Measurements from ENCODE around the gene TRPC4.

TRPC4 gene

DNA sequence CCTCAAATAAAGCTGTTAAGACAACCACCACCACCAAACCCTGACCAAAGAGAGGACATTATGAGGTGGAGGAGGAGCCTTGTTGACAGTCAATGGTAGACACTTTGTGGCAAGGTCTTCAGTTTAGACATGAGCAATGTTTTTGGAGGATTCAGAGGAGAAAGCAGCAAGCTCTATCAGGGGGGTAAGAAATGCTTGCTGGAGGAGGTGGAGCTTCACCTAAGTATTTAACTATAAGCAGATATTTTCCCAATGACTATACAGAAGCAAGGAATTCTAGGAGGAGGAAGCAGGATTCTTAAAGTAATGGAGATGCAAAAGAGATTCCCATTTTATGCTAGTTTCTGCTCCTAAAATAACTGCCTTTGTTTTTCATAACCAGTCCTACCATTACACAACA, 74.2 kb downstream of the TRPC4 start:
- Mint-ChIP-seq H3K27me3 (no peaks in the 10 kb centered on the region), H3K4me3 (no peak overlapping the region), H3K9me3 (peaks cover 0 to 3% of the 10 kb centered on the region in 2 donors), H3K36me3 (ENCODE audit: insufficient read depth) (no peaks in the 10 kb centered on the region), H3K4me1 (ENCODE audit: low read depth in 2 of 2) (no peaks in the 10 kb centered on the region), H3K27ac (no peak overlapping the region)
- ATAC-seq (replicated peaks) (no peak), DNase-seq (no peak)

DNA sequence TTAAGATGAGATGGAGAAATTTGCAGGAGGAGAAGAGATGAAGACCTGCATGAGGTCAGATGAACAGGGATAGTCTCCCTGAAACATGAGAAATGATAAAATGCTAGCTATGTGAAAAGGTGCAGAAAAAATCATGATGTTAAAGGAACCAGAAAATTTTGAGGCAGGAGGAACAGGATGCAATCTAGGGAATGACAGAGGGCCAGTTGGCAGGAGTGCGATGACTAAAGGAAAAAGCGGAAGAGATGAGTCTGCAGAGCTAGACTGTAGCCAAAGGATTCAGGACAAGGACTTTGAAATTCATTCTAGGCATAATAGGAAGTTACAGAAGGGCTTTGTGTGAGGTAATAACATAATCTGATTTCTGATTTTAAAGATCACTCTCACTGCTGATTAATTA, 77.9 kb downstream of the TRPC4 start:
- H3K4me3 Mint-ChIP-seq = no peak overlapping the region
- H3K4me1 Mint-ChIP-seq (ENCODE audit: low read depth in 2 of 2) = no peaks in the 10 kb centered on the region
- DNase-seq (no peak), ATAC-seq (replicated peaks) (no peak)
- no peaks in the 10 kb centered on the region for H3K36me3 Mint-ChIP-seq (ENCODE audit: insufficient read depth)
- H3K27me3 Mint-ChIP-seq = no peaks in the 10 kb centered on the region
- H3K9me3 Mint-ChIP-seq = peaks cover 8 to 14% of the 10 kb centered on the region in 2 donors
- H3K27ac Mint-ChIP-seq = no peak overlapping the region

DNA sequence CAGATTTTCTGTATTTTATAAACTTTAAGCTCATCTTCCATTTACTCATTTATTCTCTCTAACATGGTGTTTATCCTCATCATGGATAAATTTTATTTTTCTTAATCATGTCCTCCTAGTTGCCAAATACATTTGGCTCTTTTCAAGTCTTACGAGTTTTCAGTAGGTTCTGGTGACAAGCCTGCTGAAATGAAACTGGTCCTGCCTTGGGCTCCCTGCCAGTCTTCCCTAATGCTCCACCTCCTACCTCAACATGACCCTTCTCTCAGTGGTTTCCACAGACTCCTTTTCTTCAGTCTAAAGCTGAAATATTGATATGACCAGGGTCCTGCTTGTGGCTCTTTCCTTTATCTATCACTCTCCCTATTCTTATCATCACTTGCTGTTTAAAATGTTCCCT, 81.2 kb downstream of the TRPC4 start:
- Mint-ChIP-seq H3K27me3 (no peaks in the 10 kb centered on the region), H3K27ac (no peak overlapping the region), H3K4me3 (no peak overlapping the region), H3K9me3 (peaks cover 8 to 14% of the 10 kb centered on the region in 2 donors), H3K36me3 (ENCODE audit: insufficient read depth) (no peaks in the 10 kb centered on the region), H3K4me1 (ENCODE audit: low read depth in 2 of 2) (no peaks in the 10 kb centered on the region)
- DNase-seq (no peak), ATAC-seq (replicated peaks) (no peak)

DNA sequence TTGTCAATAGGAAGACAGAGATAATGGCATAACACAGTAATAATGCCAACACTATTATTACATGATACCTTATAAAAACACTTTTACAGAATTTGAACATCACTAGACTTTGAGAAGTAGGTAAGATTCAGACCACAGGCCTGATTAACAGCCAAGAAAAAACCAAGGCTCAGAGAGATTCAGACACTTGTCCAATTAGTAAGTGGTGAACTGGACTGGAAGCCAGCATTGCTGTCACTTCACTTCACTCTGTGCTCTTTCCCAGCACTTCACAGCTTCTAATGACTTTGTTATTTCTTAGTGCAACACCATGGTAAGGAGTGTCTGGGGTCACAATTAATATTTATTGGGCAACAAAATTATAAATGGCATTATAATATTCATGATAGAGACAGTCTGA, 91.9 kb downstream of the TRPC4 start:
- Mint-ChIP-seq H3K4me3 (no peak overlapping the region), H3K9me3 (peaks cover 0 to 7% of the 10 kb centered on the region in 2 donors), H3K4me1 (ENCODE audit: low read depth in 2 of 2) (no peaks in the 10 kb centered on the region), H3K27me3 (no peaks in the 10 kb centered on the region), H3K36me3 (ENCODE audit: insufficient read depth) (no peaks in the 10 kb centered on the region), H3K27ac (no peak overlapping the region)
- ATAC-seq (replicated peaks) = no peak
- no peak for DNase-seq

DNA sequence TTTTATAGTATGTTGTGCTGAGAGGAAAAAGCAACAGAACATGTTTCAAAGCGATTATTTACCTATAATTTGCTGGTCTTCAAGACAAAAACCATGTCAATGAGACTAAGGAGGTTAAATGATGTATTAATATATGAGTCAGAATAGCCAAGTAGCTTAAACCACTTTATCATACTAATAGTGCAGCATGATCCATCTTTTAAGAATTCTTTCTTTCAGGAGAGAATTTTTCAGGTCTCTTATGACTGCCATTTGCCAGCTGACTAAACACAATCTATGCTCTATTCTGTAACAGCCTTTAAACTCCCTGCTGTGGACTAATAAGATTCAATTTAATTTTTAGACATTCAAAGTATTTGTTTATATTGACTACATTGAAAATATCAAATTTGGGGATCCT, 93.7 kb downstream of the TRPC4 start:
- no peak for ATAC-seq (replicated peaks)
- Mint-ChIP-seq H3K4me1 (ENCODE audit: low read depth in 2 of 2) (no peaks in the 10 kb centered on the region), H3K9me3 (peaks cover 0 to 7% of the 10 kb centered on the region in 2 donors), H3K36me3 (ENCODE audit: insufficient read depth) (no peaks in the 10 kb centered on the region), H3K27ac (no peak overlapping the region), H3K4me3 (no peak overlapping the region), H3K27me3 (no peaks in the 10 kb centered on the region)
- DNase-seq = no peak

DNA sequence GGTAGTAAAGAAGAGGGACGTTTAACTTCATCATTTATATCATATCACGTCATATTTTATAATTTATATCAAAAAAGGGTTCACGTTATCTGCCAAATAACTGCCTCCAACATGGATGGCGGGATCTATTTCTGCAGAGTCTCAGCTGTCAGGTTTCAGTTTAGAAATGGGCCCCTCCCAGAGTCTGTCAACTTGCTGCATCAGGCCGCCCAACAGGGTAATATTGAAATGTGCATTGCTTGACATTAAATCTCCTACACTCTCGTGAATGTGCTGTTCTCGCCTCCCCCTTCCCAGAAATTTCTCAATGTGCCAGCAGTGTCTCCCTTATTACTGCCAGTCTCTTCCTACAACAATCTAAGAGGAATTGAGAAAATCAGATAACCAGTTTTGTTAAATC, 96.9 kb downstream of the TRPC4 start:
- Mint-ChIP-seq H3K27ac (no peak overlapping the region), H3K36me3 (ENCODE audit: insufficient read depth) (no peaks in the 10 kb centered on the region), H3K4me1 (ENCODE audit: low read depth in 2 of 2) (no peaks in the 10 kb centered on the region), H3K4me3 (no peak overlapping the region), H3K27me3 (no peaks in the 10 kb centered on the region), H3K9me3 (peaks cover 0 to 7% of the 10 kb centered on the region in 2 donors)
- ATAC-seq (replicated peaks) = no peak
- DNase-seq = no peak

DNA sequence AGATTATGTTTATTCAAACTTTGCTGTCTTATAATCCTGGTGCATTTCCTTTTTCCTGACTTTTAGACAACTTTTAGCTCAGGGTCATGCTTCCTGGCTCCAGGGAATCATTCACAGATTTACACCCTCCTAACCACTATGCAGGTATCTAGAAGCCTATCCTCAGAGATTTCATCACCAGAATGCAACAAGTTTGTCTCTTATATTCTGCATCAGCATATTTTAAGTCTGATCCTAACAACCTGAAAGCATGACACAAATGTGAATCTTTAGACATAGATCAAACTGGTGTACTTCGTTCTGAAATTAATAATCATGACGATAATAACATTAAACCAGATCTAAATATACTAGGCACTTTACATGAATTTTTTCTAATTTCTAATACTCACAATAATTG, 100.0 kb downstream of the TRPC4 start:
- Mint-ChIP-seq H3K4me1 (ENCODE audit: low read depth in 2 of 2) (no peaks in the 10 kb centered on the region), H3K9me3 (no peaks in the 10 kb centered on the region), H3K27ac (no peak overlapping the region), H3K27me3 (no peaks in the 10 kb centered on the region), H3K4me3 (no peak overlapping the region), H3K36me3 (ENCODE audit: insufficient read depth) (no peaks in the 10 kb centered on the region)
- DNase-seq (no peak), ATAC-seq (replicated peaks) (no peak)

DNA sequence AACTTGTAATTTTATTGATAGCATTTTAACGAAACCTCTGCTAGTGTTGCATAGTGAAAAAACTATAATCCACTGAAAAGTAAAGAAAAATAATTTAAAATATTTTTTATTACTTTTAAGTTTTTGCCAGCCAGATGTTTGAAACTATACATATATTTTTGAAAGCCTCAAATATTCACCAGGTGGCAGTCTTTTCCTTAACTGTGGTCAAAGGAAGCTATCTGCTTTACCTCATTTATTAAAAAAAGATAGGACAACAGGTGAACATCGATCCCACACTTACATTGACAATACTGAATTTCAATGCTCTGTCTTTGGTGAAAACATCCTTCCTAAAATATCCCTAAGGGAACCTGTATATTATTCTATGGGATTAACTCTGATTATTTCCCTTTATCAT, 100.5 kb downstream of the TRPC4 start:
- no peaks in the 10 kb centered on the region for H3K27me3 Mint-ChIP-seq
- H3K4me3 Mint-ChIP-seq = no peak overlapping the region
- no peak for ATAC-seq (replicated peaks)
- no peak for DNase-seq
- H3K9me3 Mint-ChIP-seq = no peaks in the 10 kb centered on the region
- H3K36me3 Mint-ChIP-seq (ENCODE audit: insufficient read depth) = no peaks in the 10 kb centered on the region
- H3K27ac Mint-ChIP-seq = no peak overlapping the region
- no peaks in the 10 kb centered on the region for H3K4me1 Mint-ChIP-seq (ENCODE audit: low read depth in 2 of 2)

DNA sequence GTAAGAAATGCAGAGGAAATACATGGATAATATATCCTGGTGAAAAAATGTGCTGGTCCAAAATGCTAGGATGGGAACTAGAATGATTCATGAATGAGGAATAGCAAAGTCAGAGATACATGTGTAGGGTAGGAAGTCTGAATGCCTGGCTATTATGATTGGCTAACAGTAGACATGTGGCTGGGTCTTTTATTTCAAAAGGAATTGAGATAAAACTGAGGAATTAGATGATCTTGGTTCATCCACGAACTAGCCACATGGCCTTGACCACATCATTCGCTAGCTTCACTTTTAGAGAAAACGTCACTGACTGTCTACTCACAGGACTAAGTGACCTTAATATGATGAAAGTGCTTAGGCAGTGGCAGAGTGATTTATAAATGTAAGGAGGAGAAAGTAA, 103.1 kb downstream of the TRPC4 start:
- Mint-ChIP-seq H3K36me3 (ENCODE audit: insufficient read depth) (no peaks in the 10 kb centered on the region), H3K4me1 (ENCODE audit: low read depth in 2 of 2) (no peaks in the 10 kb centered on the region), H3K4me3 (no peak overlapping the region), H3K9me3 (peaks cover 3 to 8% of the 10 kb centered on the region in 2 donors), H3K27ac (no peak overlapping the region), H3K27me3 (no peaks in the 10 kb centered on the region)
- DNase-seq (no peak), ATAC-seq (replicated peaks) (no peak)

DNA sequence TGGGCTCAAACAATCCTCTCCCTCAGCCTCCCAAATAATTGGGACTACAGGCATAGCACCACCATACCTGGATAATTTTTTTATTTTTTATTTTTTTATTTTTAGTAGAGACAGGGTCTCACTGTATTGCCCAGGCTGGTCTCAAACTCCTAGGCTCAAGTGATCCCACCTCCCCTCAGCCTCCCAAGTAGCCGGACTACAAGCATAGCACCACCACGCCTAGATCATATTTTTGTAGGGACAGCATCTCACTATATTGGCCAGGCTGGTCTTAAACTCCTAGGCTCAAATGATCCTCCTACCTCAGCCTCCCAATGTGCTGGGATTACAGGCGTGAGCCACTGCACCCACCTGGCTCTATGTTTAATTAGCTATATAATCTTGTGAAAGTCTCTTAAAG, 114.2 kb downstream of the TRPC4 start:
- no peak for ATAC-seq (replicated peaks)
- Mint-ChIP-seq H3K4me3 (no peak overlapping the region), H3K27me3 (no peaks in the 10 kb centered on the region), H3K4me1 (ENCODE audit: low read depth in 2 of 2) (no peaks in the 10 kb centered on the region), H3K9me3 (peaks cover 2 to 7% of the 10 kb centered on the region in 2 donors), H3K27ac (no peak overlapping the region), H3K36me3 (ENCODE audit: insufficient read depth) (no peaks in the 10 kb centered on the region)
- DNase-seq = no peak

DNA sequence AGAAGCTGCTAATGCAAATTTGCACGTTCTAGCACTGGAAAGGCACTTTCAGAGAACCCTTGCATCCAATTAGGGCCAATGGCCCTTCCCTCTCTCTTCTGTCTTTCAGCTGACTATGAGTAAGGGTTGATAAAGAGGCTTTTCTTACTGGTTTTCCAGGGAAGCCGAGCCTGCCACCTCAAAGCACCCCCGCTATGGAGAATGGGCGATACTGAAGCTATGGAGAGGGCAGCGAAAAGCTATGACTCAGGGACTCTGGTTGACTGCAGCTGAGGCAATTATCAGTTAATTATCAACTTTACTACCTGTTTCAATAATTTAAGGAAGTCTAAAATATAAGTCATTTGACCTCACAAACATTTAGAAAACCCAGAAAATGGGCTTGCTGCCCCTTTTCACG, 115.8 kb downstream of the TRPC4 start:
- ATAC-seq (replicated peaks) = no peak
- H3K36me3 Mint-ChIP-seq (ENCODE audit: insufficient read depth) = no peaks in the 10 kb centered on the region

DNA sequence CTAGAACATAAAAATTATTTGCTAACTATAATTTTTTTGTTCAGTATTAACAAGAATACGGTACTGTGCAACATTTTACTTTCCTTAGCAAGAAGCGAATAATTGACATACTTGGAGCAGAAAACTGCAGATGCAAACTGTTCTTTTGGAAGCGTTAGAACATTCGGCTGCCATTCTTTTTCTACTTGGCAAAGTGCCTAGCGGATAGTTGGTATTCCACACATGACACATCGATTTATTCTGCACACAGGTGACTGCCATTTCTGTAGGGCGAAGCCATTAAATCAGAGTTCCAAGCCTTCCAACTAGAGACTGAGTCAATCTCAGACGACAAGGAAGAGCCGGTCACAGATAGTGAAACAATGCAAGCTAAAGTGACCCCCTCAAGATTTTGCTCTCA, 117.4 kb downstream of the TRPC4 start:
- ATAC-seq (replicated peaks) (no peak), DNase-seq (no peak)
- H3K27ac Mint-ChIP-seq = no peak overlapping the region
- H3K4me3 Mint-ChIP-seq = no peak overlapping the region
- no peaks in the 10 kb centered on the region for H3K27me3 Mint-ChIP-seq
- no peaks in the 10 kb centered on the region for H3K4me1 Mint-ChIP-seq (ENCODE audit: low read depth in 2 of 2)
- H3K9me3 Mint-ChIP-seq = peaks cover 3 to 7% of the 10 kb centered on the region in 2 donors
- no peaks in the 10 kb centered on the region for H3K36me3 Mint-ChIP-seq (ENCODE audit: insufficient read depth)

More for the DNA sequence above, 115.8 kb downstream of the TRPC4 start:
- no peaks in the 10 kb centered on the region for H3K27me3 Mint-ChIP-seq
- peaks cover 3 to 7% of the 10 kb centered on the region in 2 donors for H3K9me3 Mint-ChIP-seq
- no peak overlapping the region for H3K4me3 Mint-ChIP-seq
- DNase-seq = no peak
- H3K27ac Mint-ChIP-seq = no peak overlapping the region
- no peaks in the 10 kb centered on the region for H3K4me1 Mint-ChIP-seq (ENCODE audit: low read depth in 2 of 2)

DNA sequence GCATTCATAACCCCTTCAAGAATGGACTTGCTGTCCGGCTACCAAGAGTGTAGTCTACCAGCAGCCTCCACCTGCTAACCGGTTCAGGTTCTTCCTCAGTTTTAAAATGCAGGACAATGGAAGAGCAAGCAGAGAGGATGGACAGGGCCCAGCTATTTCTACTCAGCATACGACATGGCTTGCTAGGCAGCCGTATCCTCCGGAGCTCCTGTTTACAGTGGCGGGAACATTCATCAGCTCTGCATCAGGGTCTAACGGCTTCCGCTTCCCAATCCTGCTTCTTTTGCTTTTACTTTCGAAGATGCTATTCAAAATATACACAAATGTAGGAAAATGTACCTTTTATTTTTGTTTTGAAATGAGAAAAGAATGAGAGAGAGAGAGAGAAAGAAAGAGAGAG, 118.5 kb downstream of the TRPC4 start:
- Mint-ChIP-seq H3K4me1 (ENCODE audit: low read depth in 2 of 2) (no peaks in the 10 kb centered on the region), H3K4me3 (no peak overlapping the region), H3K9me3 (peaks cover 5 to 10% of the 10 kb centered on the region in 2 donors), H3K27me3 (no peaks in the 10 kb centered on the region), H3K36me3 (ENCODE audit: insufficient read depth) (peaks cover 3% of the 10 kb centered on the region), H3K27ac (no peak overlapping the region)
- no peak for ATAC-seq (replicated peaks)
- DNase-seq = no peak

DNA sequence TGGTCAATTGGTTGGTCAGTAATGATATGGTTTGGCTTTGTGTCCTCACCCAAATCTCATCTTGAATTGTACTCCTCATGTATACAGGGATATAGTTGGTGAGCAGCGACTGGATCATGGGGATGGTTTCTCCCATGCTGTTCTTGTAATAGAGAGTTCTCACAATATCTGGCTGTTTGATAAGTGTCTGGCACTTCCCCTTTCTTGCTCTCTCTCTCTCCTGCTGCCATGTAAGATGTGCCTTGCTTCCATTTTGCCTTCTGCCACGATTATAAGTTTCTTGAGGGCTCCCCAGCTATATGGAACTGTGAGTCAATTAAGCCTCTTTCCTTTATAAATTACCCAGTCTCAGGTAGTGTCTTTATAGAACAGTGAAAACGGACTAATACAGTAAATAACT, 120.7 kb downstream of the TRPC4 start:
- H3K27me3 Mint-ChIP-seq = no peaks in the 10 kb centered on the region
- no peaks in the 10 kb centered on the region for H3K4me1 Mint-ChIP-seq (ENCODE audit: low read depth in 2 of 2)
- peaks cover 8 to 13% of the 10 kb centered on the region in 2 donors for H3K9me3 Mint-ChIP-seq
- H3K27ac Mint-ChIP-seq = no peak overlapping the region
- no peak overlapping the region for H3K4me3 Mint-ChIP-seq
- no peak for ATAC-seq (replicated peaks)
- H3K36me3 Mint-ChIP-seq (ENCODE audit: insufficient read depth) = peaks cover 4% of the 10 kb centered on the region
- DNase-seq = no peak

DNA sequence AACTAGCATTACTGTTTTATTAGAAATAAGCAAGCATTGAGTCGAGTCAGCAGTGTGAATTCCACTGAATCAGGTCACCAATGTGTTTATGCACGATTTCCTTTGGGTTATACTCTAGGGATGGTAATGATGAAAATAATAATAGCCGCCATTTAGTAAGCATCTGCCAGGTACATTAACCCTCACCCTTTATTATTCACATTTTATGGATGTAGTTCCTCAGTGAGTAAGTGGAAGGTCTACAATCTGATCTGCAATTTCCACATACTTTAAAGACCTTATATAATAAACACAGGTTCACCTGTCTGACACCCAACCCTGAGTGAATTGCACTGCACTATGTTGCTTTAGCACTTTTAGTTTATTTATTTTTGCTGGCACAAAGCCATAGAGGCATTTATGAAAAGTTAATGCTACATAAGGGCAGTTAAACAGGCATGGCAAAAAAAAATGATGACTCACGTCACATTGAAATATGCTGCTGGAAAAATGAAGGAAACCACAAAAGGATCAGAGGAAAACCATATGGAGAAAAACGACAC, 122.4 kb downstream of the TRPC4 start:
- Mint-ChIP-seq H3K4me3 (no peak overlapping the region), H3K36me3 (ENCODE audit: insufficient read depth) (peaks cover 4% of the 10 kb centered on the region), H3K27ac (no peak overlapping the region), H3K27me3 (no peaks in the 10 kb centered on the region), H3K4me1 (ENCODE audit: low read depth in 2 of 2) (no peaks in the 10 kb centered on the region), H3K9me3 (peaks cover 6 to 10% of the 10 kb centered on the region in 2 donors)
- ATAC-seq (replicated peaks) (no peak), DNase-seq (no peak)

Data from effector memory CD8-positive, alpha-beta T cell (primary cell).